ENCODE results near the gene QRICH2. TPM values are rescaled to one million over a fixed set of nuclear protein-coding genes. Genes with fewer than 3 reads are reported as not detected.

Gene QRICH2
- total and polyA plus RNA-seq, 10 of the 15 experiments (the other 5 are each of a cell fraction or from before 2014, with no cell fraction given), result 0.04 to 0.72 (median 0.25) TPM

DNA sequence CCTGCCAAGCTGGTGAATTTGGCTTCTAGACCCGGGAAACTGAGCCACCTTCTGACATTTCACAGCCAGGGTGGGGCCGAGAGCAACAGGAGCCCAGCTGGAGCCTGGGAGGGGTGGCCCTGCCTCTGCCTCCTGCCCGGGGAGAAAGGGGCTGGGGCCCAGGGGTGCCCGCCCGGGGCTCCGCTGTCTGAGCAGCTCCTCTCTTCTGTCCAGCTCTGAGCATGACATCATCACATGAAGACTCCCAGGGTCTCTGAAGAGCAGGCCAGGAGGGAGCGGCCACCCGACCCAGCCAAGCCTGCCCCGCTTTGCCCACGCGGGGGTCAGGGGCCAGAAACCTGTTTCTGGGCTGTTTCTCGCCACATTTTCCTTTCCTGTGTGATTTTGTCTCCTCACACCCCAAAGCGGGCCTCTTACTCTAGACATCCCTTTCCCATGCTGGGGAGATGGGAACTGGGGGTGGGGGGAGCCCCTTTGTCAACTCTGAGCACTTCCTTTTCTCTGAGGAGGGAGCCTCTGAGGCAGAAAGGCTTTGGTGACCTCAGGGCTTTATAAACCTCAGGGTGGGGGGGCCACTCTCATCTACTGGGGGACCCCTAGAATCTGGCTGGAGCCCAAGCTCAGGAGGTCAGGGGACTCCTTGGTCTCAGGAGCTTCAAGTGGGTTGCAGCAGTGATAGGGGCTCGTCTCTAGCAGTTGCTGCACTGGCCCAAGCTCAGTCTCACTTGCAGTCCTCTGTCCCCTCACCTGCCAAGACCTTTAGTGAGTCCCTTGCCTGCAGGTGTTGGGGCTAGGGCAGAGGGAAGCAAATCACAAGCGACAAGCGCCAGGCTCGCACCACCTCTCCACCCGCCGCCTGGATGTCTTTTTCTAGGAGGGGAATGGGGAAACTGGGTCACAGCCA lies 35.3 kb downstream of the QRICH2 start (continued):
- TF ChIP-seq, protein P1, sequence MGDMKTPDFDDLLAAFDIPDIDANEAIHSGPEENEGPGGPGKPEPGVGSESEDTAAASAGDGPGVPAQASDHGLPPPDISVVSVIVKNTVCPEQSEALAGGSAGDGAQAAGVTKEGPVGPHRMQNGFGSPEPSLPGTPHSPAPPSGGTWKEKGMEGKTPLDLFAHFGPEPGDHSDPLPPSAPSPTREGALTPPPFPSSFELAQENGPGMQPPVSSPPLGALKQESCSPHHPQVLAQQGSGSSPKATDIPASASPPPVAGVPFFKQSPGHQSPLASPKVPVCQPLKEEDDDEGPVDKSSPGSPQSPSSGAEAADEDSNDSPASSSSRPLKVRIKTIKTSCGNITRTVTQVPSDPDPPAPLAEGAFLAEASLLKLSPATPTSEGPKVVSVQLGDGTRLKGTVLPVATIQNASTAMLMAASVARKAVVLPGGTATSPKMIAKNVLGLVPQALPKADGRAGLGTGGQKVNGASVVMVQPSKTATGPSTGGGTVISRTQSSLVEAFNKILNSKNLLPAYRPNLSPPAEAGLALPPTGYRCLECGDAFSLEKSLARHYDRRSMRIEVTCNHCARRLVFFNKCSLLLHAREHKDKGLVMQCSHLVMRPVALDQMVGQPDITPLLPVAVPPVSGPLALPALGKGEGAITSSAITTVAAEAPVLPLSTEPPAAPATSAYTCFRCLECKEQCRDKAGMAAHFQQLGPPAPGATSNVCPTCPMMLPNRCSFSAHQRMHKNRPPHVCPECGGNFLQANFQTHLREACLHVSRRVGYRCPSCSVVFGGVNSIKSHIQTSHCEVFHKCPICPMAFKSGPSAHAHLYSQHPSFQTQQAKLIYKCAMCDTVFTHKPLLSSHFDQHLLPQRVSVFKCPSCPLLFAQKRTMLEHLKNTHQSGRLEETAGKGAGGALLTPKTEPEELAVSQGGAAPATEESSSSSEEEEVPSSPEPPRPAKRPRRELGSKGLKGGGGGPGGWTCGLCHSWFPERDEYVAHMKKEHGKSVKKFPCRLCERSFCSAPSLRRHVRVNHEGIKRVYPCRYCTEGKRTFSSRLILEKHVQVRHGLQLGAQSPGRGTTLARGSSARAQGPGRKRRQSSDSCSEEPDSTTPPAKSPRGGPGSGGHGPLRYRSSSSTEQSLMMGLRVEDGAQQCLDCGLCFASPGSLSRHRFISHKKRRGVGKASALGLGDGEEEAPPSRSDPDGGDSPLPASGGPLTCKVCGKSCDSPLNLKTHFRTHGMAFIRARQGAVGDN (IDR thresholded peaks at IDR 0.05), result no peak; the same call in 1 of the 2 replicates
- TF ChIP-seq MEF2A (IDR thresholded peaks at IDR 0.05; ENCODE audit: insufficient read depth, low read depth, low read length) (0 out of 2 replicates have a peak, but pooled peaks have one; percentile 48), SPI1 (IDR thresholded peaks at IDR 0.05; ENCODE audit: borderline replicate concordance, insufficient read depth, low read depth, low read length) (peak; percentile 83), ATF7 (IDR thresholded peaks at IDR 0.05; ENCODE audit: low read depth) (peak; percentile 94), NFXL1 (IDR thresholded peaks at IDR 0.05; ENCODE audit: borderline replicate concordance) (no peak), BHLHE40 (IDR thresholded peaks at IDR 0.05; ENCODE audit: borderline replicate concordance in 1 of 2, low read depth in 2 of 2, low read length in 1 of 2) (peak in 1 of 2 experiments; percentile 27; a peak in 1 of 4 replicates), POLR2A (IDR thresholded peaks at IDR 0.05; ENCODE audit: low read depth, low read length) (peak; percentile 71), RB1 (IDR thresholded peaks at IDR 0.05; ENCODE audit: borderline replicate concordance) (no peak), MTA2 (IDR thresholded peaks at IDR 0.05; ENCODE audit: low read depth) (peak; percentile 25), ZNF207 (IDR thresholded peaks at IDR 0.05; ENCODE audit: borderline replicate concordance) (no peak), EED (IDR thresholded peaks at IDR 0.05; ENCODE audit: low read depth) (peak; percentile 89), ETV6 (conservative IDR thresholded peaks at IDR 0.05 in 1 of 2, IDR thresholded peaks at IDR 0.05 in 1 of 2; ENCODE audit: borderline replicate concordance in 1 of 2, low read depth in 1 of 2) (peak in 1 of 2 experiments; percentile 54; a peak in 2 of 4 replicates), BCL11A (IDR thresholded peaks at IDR 0.05; ENCODE audit: low read depth, low read length) (0 out of 2 replicates have a peak, but pooled peaks have one; percentile 10), HDGF (IDR thresholded peaks at IDR 0.05) (no peak; the same call in 1 of the 2 replicates), SIN3A (IDR thresholded peaks at IDR 0.05; ENCODE audit: low read depth, low read length) (no peak)
- TF ChIP-seq, protein P2, sequence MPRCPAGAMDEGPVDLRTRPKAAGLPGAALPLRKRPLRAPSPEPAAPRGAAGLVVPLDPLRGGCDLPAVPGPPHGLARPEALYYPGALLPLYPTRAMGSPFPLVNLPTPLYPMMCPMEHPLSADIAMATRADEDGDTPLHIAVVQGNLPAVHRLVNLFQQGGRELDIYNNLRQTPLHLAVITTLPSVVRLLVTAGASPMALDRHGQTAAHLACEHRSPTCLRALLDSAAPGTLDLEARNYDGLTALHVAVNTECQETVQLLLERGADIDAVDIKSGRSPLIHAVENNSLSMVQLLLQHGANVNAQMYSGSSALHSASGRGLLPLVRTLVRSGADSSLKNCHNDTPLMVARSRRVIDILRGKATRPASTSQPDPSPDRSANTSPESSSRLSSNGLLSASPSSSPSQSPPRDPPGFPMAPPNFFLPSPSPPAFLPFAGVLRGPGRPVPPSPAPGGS (IDR thresholded peaks at IDR 0.05; ENCODE audit: borderline replicate concordance, insufficient read depth, low read depth, low read length, poor library complexity, severe bottlenecking), result peak; percentile 64
- TF ChIP-seq, protein P3, sequence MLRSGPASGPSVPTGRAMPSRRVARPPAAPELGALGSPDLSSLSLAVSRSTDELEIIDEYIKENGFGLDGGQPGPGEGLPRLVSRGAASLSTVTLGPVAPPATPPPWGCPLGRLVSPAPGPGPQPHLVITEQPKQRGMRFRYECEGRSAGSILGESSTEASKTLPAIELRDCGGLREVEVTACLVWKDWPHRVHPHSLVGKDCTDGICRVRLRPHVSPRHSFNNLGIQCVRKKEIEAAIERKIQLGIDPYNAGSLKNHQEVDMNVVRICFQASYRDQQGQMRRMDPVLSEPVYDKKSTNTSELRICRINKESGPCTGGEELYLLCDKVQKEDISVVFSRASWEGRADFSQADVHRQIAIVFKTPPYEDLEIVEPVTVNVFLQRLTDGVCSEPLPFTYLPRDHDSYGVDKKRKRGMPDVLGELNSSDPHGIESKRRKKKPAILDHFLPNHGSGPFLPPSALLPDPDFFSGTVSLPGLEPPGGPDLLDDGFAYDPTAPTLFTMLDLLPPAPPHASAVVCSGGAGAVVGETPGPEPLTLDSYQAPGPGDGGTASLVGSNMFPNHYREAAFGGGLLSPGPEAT (IDR thresholded peaks at IDR 0.05; ENCODE audit: low read depth), result no peak
